Liver (tissue), 9 donors: ENCODE data around the gene EBF4. TPM values are rescaled to one million over a fixed set of nuclear protein-coding genes. Genes with fewer than 3 reads are reported as not detected.

Experiments
- DNase-seq: peaks from one replicate; pipeline ENCODE4 v3.0.0-alpha.2; 2017; ENCODE audit warnings: low spot score
- H3K27ac ChIP-seq, 2 donors: one replicate each; pipeline ENCODE4 v1.7.0; 2013; ENCODE audit warnings: inconsistent platforms in 2 of 2, low read length in 2 of 2, control low read depth in 1 of 2, low read depth in 1 of 2, mild to moderate bottlenecking in 1 of 2
- H3K27me3 ChIP-seq, 4 donors: one replicate each; pipeline versions ENCODE4 v1.6.1 to v1.7.0; 2013; ENCODE audit warnings: low read length in 3 of 4, inconsistent platforms in 1 of 4, mild to moderate bottlenecking in 1 of 4, moderate library complexity in 1 of 4; ENCODE audit not compliant: control insufficient read depth in 4 of 4, insufficient read depth in 4 of 4
- H3K36me3 ChIP-seq, 4 donors: one replicate each; pipeline versions ENCODE4 v1.6.1 to v1.7.0; 2013; ENCODE audit warnings: low read length in 3 of 4, mild to moderate bottlenecking in 3 of 4, low read depth in 1 of 4, moderate library complexity in 1 of 4; ENCODE audit not compliant: control insufficient read depth in 4 of 4, insufficient read depth in 3 of 4
- H3K4me1 ChIP-seq, 4 donors: one replicate each; pipeline versions ENCODE4 v1.6.1 to v1.7.0; 2013; ENCODE audit warnings: low read length in 3 of 4, mild to moderate bottlenecking in 3 of 4, moderate library complexity in 1 of 4; ENCODE audit not compliant: control insufficient read depth in 4 of 4, insufficient read depth in 4 of 4
- H3K4me3 ChIP-seq, 3 donors: one replicate each; pipeline versions ENCODE4 v1.6.1 to v1.7.0; 2013; ENCODE audit warnings: low read length in 3 of 3, control low read depth in 1 of 3, low read depth in 1 of 3, mild to moderate bottlenecking in 1 of 3
- H3K9ac ChIP-seq, 2 donors: one replicate each; pipeline ENCODE4 v1.7.0; 2013; ENCODE audit warnings: low read length in 2 of 2, mild to moderate bottlenecking in 2 of 2, moderate library complexity in 2 of 2, control low read depth in 1 of 2, low read depth in 1 of 2
- H3K9me3 ChIP-seq, 4 donors: one replicate each; pipeline versions ENCODE4 v1.6.1 to v1.7.0; 2013; ENCODE audit warnings: low read length in 3 of 4; ENCODE audit not compliant: control insufficient read depth in 4 of 4
- ATF3 ChIP-seq: IDR thresholded peaks from 2 replicates; pipeline ENCODE4 v1.6.1; 2016; ENCODE audit warnings: antibody characterized with exemption
- CTCF ChIP-seq: fragments of 150-350 bp; IDR thresholded peaks from 2 replicates; pipeline ENCODE4 v1.5.1; 2017; ENCODE audit warnings: improper control_type of control experiment, low read depth, low read length; ENCODE audit not compliant: missing input control
- EGR1 ChIP-seq, 2 donors: IDR thresholded peaks; 2 replicates each; pipeline ENCODE4 v1.6.1; 2016 to 2018; ENCODE audit warnings: antibody characterized with exemption in 2 of 2, low read depth in 2 of 2
- FOXA1 ChIP-seq: IDR thresholded peaks from 2 replicates; pipeline ENCODE4 v1.6.1; 2016; ENCODE audit warnings: antibody characterized with exemption
- FOXA2 ChIP-seq: IDR thresholded peaks from 2 replicates; pipeline ENCODE4 v1.6.1; 2016; ENCODE audit warnings: antibody characterized with exemption
- GABPA ChIP-seq, 2 donors: IDR thresholded peaks in 1 of 2; conservative IDR thresholded peaks in 1 of 2; 2 replicates each; pipeline ENCODE4 v1.6.1; 2016; ENCODE audit warnings: antibody characterized with exemption in 2 of 2, mild to moderate bottlenecking in 1 of 2, moderate library complexity in 1 of 2
- HNF4A ChIP-seq, 2 donors: conservative IDR thresholded peaks; 2 replicates each; pipeline ENCODE4 v1.6.1; 2016; ENCODE audit warnings: antibody characterized with exemption in 2 of 2, mild to moderate bottlenecking in 2 of 2
- HNF4G ChIP-seq: IDR thresholded peaks from 2 replicates; pipeline ENCODE4 v1.6.1; 2016; ENCODE audit warnings: antibody characterized with exemption
- JUND ChIP-seq, 2 donors: IDR thresholded peaks; 2 replicates each; pipeline ENCODE4 v1.6.1; 2016; ENCODE audit warnings: antibody characterized with exemption in 2 of 2
- MAX ChIP-seq: IDR thresholded peaks from 2 replicates; pipeline ENCODE4 v1.6.1; 2016; ENCODE audit warnings: antibody characterized with exemption
- NR2F2 ChIP-seq: IDR thresholded peaks from 2 replicates; pipeline ENCODE4 v1.6.1; 2016; ENCODE audit warnings: antibody characterized with exemption
- RAD21 ChIP-seq, 2 donors: IDR thresholded peaks; 2 replicates each; pipeline ENCODE4 v1.6.1; 2016; ENCODE audit warnings: antibody characterized with exemption in 2 of 2, mild to moderate bottlenecking in 2 of 2
- REST ChIP-seq: IDR thresholded peaks from 2 replicates; pipeline ENCODE4 v1.6.1; 2016; ENCODE audit warnings: antibody characterized with exemption, mild to moderate bottlenecking
- RXRA ChIP-seq, 2 donors: IDR thresholded peaks; 2 replicates each; pipeline ENCODE4 v1.6.1; 2017 to 2018; ENCODE audit warnings: antibody characterized with exemption in 2 of 2, mild to moderate bottlenecking in 1 of 2
- SP1 ChIP-seq: IDR thresholded peaks from 2 replicates; pipeline ENCODE4 v1.6.1; 2018; ENCODE audit warnings: antibody characterized with exemption, mild to moderate bottlenecking
- TAF1 ChIP-seq: conservative IDR thresholded peaks from 2 replicates; pipeline ENCODE4 v1.6.1; 2016; ENCODE audit warnings: antibody characterized with exemption, mild to moderate bottlenecking
- YY1 ChIP-seq: IDR thresholded peaks from 2 replicates; pipeline ENCODE4 v1.6.1; 2016; ENCODE audit warnings: antibody characterized with exemption, mild to moderate bottlenecking
- ZBTB33 ChIP-seq: IDR thresholded peaks from 2 replicates; pipeline ENCODE4 v1.6.1; 2016; ENCODE audit warnings: antibody characterized with exemption
- WGBS: extraction: QIAGEN DNeasy Blood & Tissue Kit; methylation state at CpG from one replicate; pipeline ENCODE4 v1.1.7; 2013; 5-methylcytosine and 5-hydroxymethylcytosine counted together
- polyA plus RNA-seq, 2 donors: library from polyadenylated mRNA; stranded (reverse) in 1 of 2; unstranded in 1 of 2; fragments of 200-250 nt in 1 of 2; fragments of >200 nt in 1 of 2; fragmentation: Nextera tagmentation in 1 of 2; extraction: Ambion mirVana in 1 of 2; gene quantifications; one replicate each; pipeline versions ENCODE4 v1.2.1 to v1.2.3, GENCODE V29; 2013 to 2015
- total RNA-seq, 2 donors: library from RNA; depleted of rRNA; stranded (reverse); fragments of >200 nt; gene quantifications; one replicate each; pipeline ENCODE4 v1.2.3, GENCODE V29; 2014
- donor health status: healthy.
- donor health status: healthy.
- donor health status: healthy.
- donor health status: healthy.
- donor health status: healthy.

Gene EBF4
- total and polyA plus RNA-seq, 4 donors, result 2.3 to 4.0 (median 2.9) TPM

GRCh38 chr20:2734899-2735298, 42.3 kb downstream of the EBF4 start:
- TF ChIP-seq GABPA (IDR thresholded peaks at IDR 0.05 in 1 of 2, conservative IDR thresholded peaks at IDR 0.05 in 1 of 2) (no peak), NR2F2 (no peak), FOXA2 (no peak), REST (no peak), CTCF (no peak), ATF3 (no peak), SP1 (no peak), RAD21 (IDR thresholded peaks at IDR 0.05) (no peak), TAF1 (no peak), EGR1 (IDR thresholded peaks at IDR 0.05; ENCODE audit: low read depth in 2 of 2) (no peak)
- no peak overlapping the region for H3K4me3 ChIP-seq
- 73% methylated on average over 2 of the region's 2 CpGs for WGBS

GRCh38 chr20:2736441-2736840, 43.9 kb downstream of the EBF4 start:
- Histone ChIP-seq H3K36me3 (no peaks in the 10 kb centered on the region), H3K27me3 (peaks cover 0 to 7% (median 0%) of the 10 kb centered on the region in 4 donors), H3K27ac (no peak overlapping the region), H3K4me3 (no peak overlapping the region), H3K9me3 (peaks cover 0 to 9% (median 1%) of the 10 kb centered on the region in 4 donors), H3K4me1 (peaks cover 0 to 2% (median 0%) of the 10 kb centered on the region in 4 donors), H3K9ac (no peak overlapping the region)
- DNase-seq, result no peak
- 95% methylated on average over 3 of the region's 3 CpGs for WGBS
- TF ChIP-seq FOXA2, result no peak
- no peak for TF ChIP-seq ZBTB33
- no peak for TF ChIP-seq HNF4A (conservative IDR thresholded peaks at IDR 0.05)
- no peak for TF ChIP-seq FOXA1
- no peak for TF ChIP-seq JUND (IDR thresholded peaks at IDR 0.05)
- TF ChIP-seq EGR1 (IDR thresholded peaks at IDR 0.05; ENCODE audit: low read depth in 2 of 2), result no peak
- TF ChIP-seq MAX, result no peak
- TF ChIP-seq REST, result no peak
- no peak for TF ChIP-seq YY1
- TF ChIP-seq ATF3, result no peak
- no peak for TF ChIP-seq NR2F2
- no peak for TF ChIP-seq SP1
- TF ChIP-seq GABPA (IDR thresholded peaks at IDR 0.05 in 1 of 2, conservative IDR thresholded peaks at IDR 0.05 in 1 of 2), result no peak
- TF ChIP-seq HNF4G, result no peak
- no peak for TF ChIP-seq RXRA (IDR thresholded peaks at IDR 0.05)
- TF ChIP-seq CTCF, result no peak

More at GRCh38 chr20:2734899-2735298, 42.3 kb downstream of the EBF4 start:
- no peak for DNase-seq
- Histone ChIP-seq H3K27me3 (peaks cover 0 to 7% (median 0%) of the 10 kb centered on the region in 4 donors), H3K9ac (no peak overlapping the region), H3K27ac (no peak overlapping the region), H3K4me1 (peaks cover 0 to 2% (median 0%) of the 10 kb centered on the region in 4 donors), H3K36me3 (no peaks in the 10 kb centered on the region), H3K9me3 (peaks cover 0 to 9% (median 1%) of the 10 kb centered on the region in 4 donors)
